GM19455 (cell line): Measurements from ENCODE around the gene CTNNA2.
"Not testable (repeated sequence)": the region's sequence is repeated elsewhere in the genome, so short reads cannot be mapped to it uniquely, and the experiment has no call there.

Source experiments
- ATAC-seq: cut with Tn5 transposase; IDR thresholded peaks from one replicate; pipeline ENCODE4 v1.9.1; 2021; ENCODE audit not compliant: unreplicated experiment

Gene CTNNA2

GRCh38 chr2:80068038-80068731 lies 555.3 kb downstream of the CTNNA2 start:
- ATAC-seq, result no peak

GRCh38 chr2:80070587-80070986 lies 557.7 kb downstream of the CTNNA2 start:
- no peak for ATAC-seq

- ATAC-seq, result no peak
Measured at GRCh38 chr2:80071941-80072340, 559.1 kb downstream of the CTNNA2 start.

GRCh38 chr2:80073134-80073561 lies 560.3 kb downstream of the CTNNA2 start:
- ATAC-seq, result peak; percentile 64

GRCh38 chr2:80074321-80075070 lies 561.6 kb downstream of the CTNNA2 start:
- ATAC-seq, result no peak

GRCh38 chr2:80075719-80076118 lies 562.9 kb downstream of the CTNNA2 start:
- ATAC-seq, result no peak

- no peak for ATAC-seq
Measured at GRCh38 chr2:80078290-80079036, 565.6 kb downstream of the CTNNA2 start.

- no peak for ATAC-seq
Measured at GRCh38 chr2:80080957-80081356, 568.1 kb downstream of the CTNNA2 start.

GRCh38 chr2:80086831-80087230 lies 574.0 kb downstream of the CTNNA2 start:
- no peak for ATAC-seq

GRCh38 chr2:80091237-80091636 lies 578.4 kb downstream of the CTNNA2 start:
- ATAC-seq, result no peak

- ATAC-seq, result no peak
Measured at GRCh38 chr2:80092474-80092873, 579.6 kb downstream of the CTNNA2 start.

- ATAC-seq, result not testable (repeated sequence)
Measured at GRCh38 chr2:80098503-80098902, 585.7 kb downstream of the CTNNA2 start.

GRCh38 chr2:80102026-80102425 lies 589.2 kb downstream of the CTNNA2 start:
- no peak for ATAC-seq

GRCh38 chr2:80105015-80105640 lies 592.3 kb downstream of the CTNNA2 start:
- no peak for ATAC-seq

- no peak for ATAC-seq
Measured at GRCh38 chr2:80111185-80111584, 598.3 kb downstream of the CTNNA2 start.

GRCh38 chr2:80112790-80113189 lies 599.9 kb downstream of the CTNNA2 start:
- no peak for ATAC-seq

- no peak for ATAC-seq
Measured at GRCh38 chr2:80113399-80113798, 600.5 kb downstream of the CTNNA2 start.

- ATAC-seq, result no peak
Measured at GRCh38 chr2:80114812-80115211, 602.0 kb downstream of the CTNNA2 start.

GRCh38 chr2:80117401-80117800 lies 604.5 kb downstream of the CTNNA2 start:
- ATAC-seq, result no peak

GRCh38 chr2:80120866-80121265 lies 608.0 kb downstream of the CTNNA2 start:
- no peak for ATAC-seq

- no peak for ATAC-seq
Measured at GRCh38 chr2:80122675-80123074, 609.8 kb downstream of the CTNNA2 start.
